GM12878 (cell line): Measurements from ENCODE around the gene CFAP107.

ENCODE experiments used
- BHLHE40 ChIP-seq, 2 experiments: fragments of 450-650 bp in 1 of 2; IDR thresholded peaks; 2 replicates each; pipeline ENCODE4 v1.6.1; 2011 to 2017; ENCODE audit warnings: low read depth in 2 of 2, borderline replicate concordance in 1 of 2, improper control_type of control experiment in 1 of 2, low read length in 1 of 2, mild to moderate bottlenecking in 1 of 2
- CTCF ChIP-seq, 3 experiments: IDR thresholded peaks in 2 of 3; conservative IDR thresholded peaks in 1 of 3; 2 replicates each; pipeline ENCODE4 v1.5.1; 2011; ENCODE audit warnings: low read depth in 3 of 3, low read length in 3 of 3, mild to moderate bottlenecking in 3 of 3, control low read depth in 2 of 3, moderate library complexity in 2 of 3, inconsistent platforms in 1 of 3, mixed read lengths in 1 of 3; ENCODE audit not compliant: control insufficient read depth in 2 of 3, insufficient read depth in 1 of 3; ENCODE audit errors: extremely low read depth in 1 of 3
- EP300 ChIP-seq, 2 experiments: fragments of 150-350 bp in 1 of 2; IDR thresholded peaks; 2 replicates each; pipeline ENCODE4 v1.6.1; 2011 to 2012; ENCODE audit warnings: low read depth in 2 of 2, low read length in 2 of 2, borderline replicate concordance in 1 of 2, improper control_type of control experiment in 1 of 2, inconsistent platforms in 1 of 2; ENCODE audit not compliant: control insufficient read depth in 1 of 2
- MEF2A ChIP-seq: IDR thresholded peaks from 2 replicates; pipeline ENCODE4 v1.6.1; 2011; ENCODE audit warnings: low read depth, mild to moderate bottlenecking, low read length, moderate library complexity; ENCODE audit not compliant: insufficient read depth
- MLLT1 ChIP-seq: fragments of 450-650 bp; IDR thresholded peaks from 2 replicates; pipeline ENCODE4 v1.6.1; 2016; ENCODE audit warnings: mild to moderate bottlenecking
- MXI1 ChIP-seq: fragments of 150-350 bp; IDR thresholded peaks from 2 replicates; pipeline ENCODE4 v1.6.1; 2011; ENCODE audit warnings: low read depth, mild to moderate bottlenecking, inconsistent platforms, low read length, improper control_type of control experiment
- POLR2A ChIP-seq: IDR thresholded peaks from 2 replicates; pipeline ENCODE4 v1.6.1; 2011; ENCODE audit warnings: low read depth, mild to moderate bottlenecking, low read length
- POLR2AphosphoS5 ChIP-seq: IDR thresholded peaks from 2 replicates; pipeline ENCODE4 v1.6.1; 2011; ENCODE audit warnings: mild to moderate bottlenecking, low read length, inconsistent platforms
- RFX5 ChIP-seq: IDR thresholded peaks from 2 replicates; pipeline ENCODE4 v1.6.1; 2011; ENCODE audit warnings: low read depth, low read length, improper control_type of control experiment
- SIN3A ChIP-seq: IDR thresholded peaks from 2 replicates; pipeline ENCODE4 v1.6.1; 2012; ENCODE audit warnings: low read depth, low read length, improper control_type of control experiment
- STAT1 ChIP-seq: fragments of 450-650 bp; conservative IDR thresholded peaks from 2 replicates; pipeline ENCODE4 v1.6.1; 2014; ENCODE audit warnings: antibody characterized with exemption, mild to moderate bottlenecking
- TCF7 ChIP-seq: IDR thresholded peaks from 2 replicates; pipeline ENCODE4 v1.6.1; 2014; ENCODE audit warnings: antibody characterized with exemption, borderline replicate concordance
- ZBTB40 ChIP-seq: fragments of 450-650 bp; IDR thresholded peaks from 2 replicates; pipeline ENCODE4 v1.6.1; 2016; ENCODE audit warnings: mild to moderate bottlenecking, moderate library complexity, borderline replicate concordance
- ZNF274 ChIP-seq: IDR thresholded peaks from one replicate; pipeline ENCODE4 v1.8.0; 2011; ENCODE audit not compliant: insufficient read length, insufficient read depth

GRCh38 chr1:12697397-12697796 is 48.6 kb upstream of the CFAP107 start:
- TF ChIP-seq CTCF (IDR thresholded peaks at IDR 0.05 in 2 of 3, conservative IDR thresholded peaks at IDR 0.05 in 1 of 3; ENCODE audit: control insufficient read depth in 2 of 3, extremely low read depth in 1 of 3, insufficient read depth in 1 of 3, low read depth in 3 of 3, low read length in 3 of 3) (no peak), MLLT1 (no peak), TCF7 (no peak), STAT1 (no peak), ZNF274 (no peak), BHLHE40 (IDR thresholded peaks at IDR 0.05; ENCODE audit: borderline replicate concordance in 1 of 2, low read depth in 2 of 2, low read length in 1 of 2) (no peak), ZBTB40 (no peak), POLR2A (no peak), POLR2AphosphoS5 (no peak), RFX5 (no peak), EP300 (IDR thresholded peaks at IDR 0.05; ENCODE audit: borderline replicate concordance in 1 of 2, control insufficient read depth in 1 of 2, low read depth in 2 of 2, low read length in 2 of 2) (no peak), SIN3A (no peak), MXI1 (no peak), MEF2A (no peak)
